ENCODE results near the gene TEX12. TPM values are rescaled to one million over a fixed set of nuclear protein-coding genes. Genes with fewer than 3 reads are reported as not detected.
A peak's percentile ranks its signal among the peaks of the same experiment; 100 is the strongest.

TEX12 gene
- total and polyA plus RNA-seq, 10 donors = 0.16 to 2.9 (median 0.57) TPM; not detected in 5

DNA sequence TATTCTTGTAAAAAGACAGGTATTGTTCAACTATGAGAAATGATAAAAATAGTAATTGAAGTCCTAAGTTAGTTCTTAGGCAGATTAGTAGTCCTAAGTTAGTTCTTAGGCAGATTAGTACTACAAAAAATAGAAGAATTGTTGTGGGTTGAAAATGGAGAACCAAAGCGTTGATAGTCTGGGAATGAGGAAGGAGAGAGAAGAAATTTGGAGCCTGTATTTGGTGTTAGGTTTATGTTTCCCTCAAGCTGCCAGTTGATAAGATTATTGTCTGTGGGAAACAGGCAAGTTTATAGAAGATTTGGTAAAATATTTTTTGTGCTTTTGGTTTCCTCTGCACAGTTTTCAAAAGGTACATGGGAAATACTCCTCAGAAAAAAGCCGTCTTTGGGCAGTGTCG is 11.8 kb downstream of the TEX12 start:
- intact Hi-C loops (cut with DNase I; ENCODE audit: low total_unique reads) = no loop called here
- peak overlapping the region in 2 of 8 donors; percentile 7 to 30 for H3K27ac ChIP-seq
- 21 to 49% (median 29%) methylated on average over 3 of the region's 3 CpGs for WGBS, 5 donors
- H3K27me3 ChIP-seq (replicated peaks in 1 of 7) = peaks cover 0 to 4% (median 0%) of the 10 kb centered on the region in 7 donors
- H3K36me3 ChIP-seq = no peaks in the 10 kb centered on the region
- peaks cover 6 to 36% (median 24%) of the 10 kb centered on the region in 6 donors for H3K4me1 ChIP-seq
- no peaks in the 10 kb centered on the region for H3K9me3 ChIP-seq
- DNase-seq = no peak
- TF ChIP-seq POLR2AphosphoS5 (IDR thresholded peaks at IDR 0.05) = no peak
- TF ChIP-seq, protein P1, sequence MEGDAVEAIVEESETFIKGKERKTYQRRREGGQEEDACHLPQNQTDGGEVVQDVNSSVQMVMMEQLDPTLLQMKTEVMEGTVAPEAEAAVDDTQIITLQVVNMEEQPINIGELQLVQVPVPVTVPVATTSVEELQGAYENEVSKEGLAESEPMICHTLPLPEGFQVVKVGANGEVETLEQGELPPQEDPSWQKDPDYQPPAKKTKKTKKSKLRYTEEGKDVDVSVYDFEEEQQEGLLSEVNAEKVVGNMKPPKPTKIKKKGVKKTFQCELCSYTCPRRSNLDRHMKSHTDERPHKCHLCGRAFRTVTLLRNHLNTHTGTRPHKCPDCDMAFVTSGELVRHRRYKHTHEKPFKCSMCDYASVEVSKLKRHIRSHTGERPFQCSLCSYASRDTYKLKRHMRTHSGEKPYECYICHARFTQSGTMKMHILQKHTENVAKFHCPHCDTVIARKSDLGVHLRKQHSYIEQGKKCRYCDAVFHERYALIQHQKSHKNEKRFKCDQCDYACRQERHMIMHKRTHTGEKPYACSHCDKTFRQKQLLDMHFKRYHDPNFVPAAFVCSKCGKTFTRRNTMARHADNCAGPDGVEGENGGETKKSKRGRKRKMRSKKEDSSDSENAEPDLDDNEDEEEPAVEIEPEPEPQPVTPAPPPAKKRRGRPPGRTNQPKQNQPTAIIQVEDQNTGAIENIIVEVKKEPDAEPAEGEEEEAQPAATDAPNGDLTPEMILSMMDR (IDR thresholded peaks at IDR 0.05 in 8 of 11, conservative IDR thresholded peaks at IDR 0.05 in 3 of 11) = no peak
- TF ChIP-seq POLR2A (IDR thresholded peaks at IDR 0.05) = no peak
- no peak overlapping the region for H3K4me3 ChIP-seq

DNA sequence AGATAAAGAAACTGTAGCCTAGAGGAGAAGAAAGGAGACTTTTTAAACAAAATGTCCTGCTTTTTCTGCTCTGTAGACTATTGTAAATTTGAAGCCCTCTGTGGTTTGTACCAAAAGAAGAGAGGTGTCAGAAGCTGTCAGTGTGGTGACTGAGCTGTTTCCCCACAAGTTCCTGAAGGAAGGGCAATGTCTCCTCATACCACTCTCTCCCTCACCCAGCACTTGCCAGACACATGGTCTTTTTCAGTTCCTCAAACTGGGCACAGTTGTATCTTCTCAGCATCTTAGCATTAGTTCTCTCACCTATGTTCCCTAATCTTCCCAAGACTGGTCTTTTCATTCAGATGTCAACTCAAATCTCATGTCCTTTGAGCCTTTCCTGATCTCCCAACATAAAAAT is 12.4 kb downstream of the TEX12 start:
- Histone ChIP-seq H3K27me3 (replicated peaks in 1 of 7) (peaks cover 0 to 4% (median 0%) of the 10 kb centered on the region in 7 donors), H3K9me3 (no peaks in the 10 kb centered on the region), H3K4me3 (no peak overlapping the region), H3K27ac (peak overlapping the region in 2 of 8 donors; percentile 7 to 30), H3K4me1 (peaks cover 6 to 36% (median 24%) of the 10 kb centered on the region in 6 donors), H3K36me3 (no peaks in the 10 kb centered on the region)
- DNase-seq = no peak
- intact Hi-C loops (cut with DNase I; ENCODE audit: low total_unique reads) = no loop called here
- TF ChIP-seq, protein P1 (IDR thresholded peaks at IDR 0.05 in 8 of 11, conservative IDR thresholded peaks at IDR 0.05 in 3 of 11) = no peak
- no peak for TF ChIP-seq POLR2A (IDR thresholded peaks at IDR 0.05)
- no peak for TF ChIP-seq POLR2AphosphoS5 (IDR thresholded peaks at IDR 0.05)

DNA sequence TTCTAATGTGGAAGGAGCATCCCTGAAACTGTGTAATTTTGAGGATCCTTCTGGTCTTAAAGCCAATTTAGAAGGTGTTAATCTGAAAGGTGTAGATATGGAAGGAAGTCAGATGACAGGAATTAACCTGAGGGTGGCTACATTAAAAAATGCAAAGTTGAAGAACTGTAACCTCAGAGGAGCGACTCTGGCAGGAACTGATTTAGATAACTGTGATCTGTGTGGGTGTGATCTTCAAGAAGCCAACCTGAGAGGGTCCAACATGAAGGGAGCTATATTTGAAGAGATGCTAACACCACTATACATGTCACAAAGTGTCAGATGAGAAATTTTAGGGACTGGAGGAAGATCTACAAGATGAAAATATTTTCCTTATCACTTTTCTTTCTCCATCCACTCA is 15.7 kb downstream of the TEX12 start:
- TF ChIP-seq, protein P1 (IDR thresholded peaks at IDR 0.05 in 8 of 11, conservative IDR thresholded peaks at IDR 0.05 in 3 of 11) = no peak
- TF ChIP-seq POLR2A (IDR thresholded peaks at IDR 0.05) = no peak
- no peak for TF ChIP-seq POLR2AphosphoS5 (IDR thresholded peaks at IDR 0.05)
- DNase-seq = no peak
- no peak overlapping the region for H3K27ac ChIP-seq
- no peaks in the 10 kb centered on the region for H3K36me3 ChIP-seq
- H3K4me1 ChIP-seq = peaks cover 0 to 23% (median 16%) of the 10 kb centered on the region in 6 donors
- H3K4me3 ChIP-seq = no peak overlapping the region
- intact Hi-C loops (cut with DNase I; ENCODE audit: low total_unique reads) = no loop called here
- no peaks in the 10 kb centered on the region for H3K27me3 ChIP-seq (replicated peaks in 1 of 7)
- WGBS, 5 donors = 17 to 39% (median 29%) methylated on average over 1 of the region's 1 CpG
- no peaks in the 10 kb centered on the region for H3K9me3 ChIP-seq

DNA sequence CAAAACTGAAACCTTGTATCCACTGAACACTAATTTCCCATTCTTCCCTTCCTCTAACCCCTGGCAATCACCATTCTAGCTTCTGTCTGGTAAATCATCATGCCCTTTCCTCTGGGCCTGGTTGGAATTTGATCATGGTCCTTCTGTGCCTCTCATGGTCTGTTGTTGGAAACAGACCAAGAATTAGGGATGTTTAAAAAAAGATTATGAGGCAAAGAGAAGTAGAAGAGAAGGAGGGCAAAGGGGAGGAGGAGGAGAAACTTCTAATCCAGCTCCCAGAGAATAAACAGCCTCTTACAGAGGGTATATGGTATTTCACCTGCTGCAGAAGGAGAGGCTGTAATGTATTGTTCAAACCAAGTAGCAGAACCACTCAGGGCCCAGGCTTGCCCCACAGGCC is 18.7 kb downstream of the TEX12 start:
- Histone ChIP-seq H3K36me3 (no peaks in the 10 kb centered on the region), H3K27ac (no peak overlapping the region), H3K4me1 (no peaks in the 10 kb centered on the region), H3K4me3 (no peak overlapping the region), H3K9me3 (no peaks in the 10 kb centered on the region), H3K27me3 (replicated peaks in 1 of 7) (no peaks in the 10 kb centered on the region)
- TF ChIP-seq, protein P1 (IDR thresholded peaks at IDR 0.05 in 8 of 11, conservative IDR thresholded peaks at IDR 0.05 in 3 of 11) = no peak
- TF ChIP-seq POLR2AphosphoS5 (IDR thresholded peaks at IDR 0.05) (no peak), POLR2A (IDR thresholded peaks at IDR 0.05) (no peak)
- intact Hi-C loops (cut with DNase I; ENCODE audit: low total_unique reads) = no loop called here
- DNase-seq = no peak
